IMR-90 (cell line): ENCODE data around the gene SPNS2. TPM values are rescaled to one million over a fixed set of nuclear protein-coding genes. Genes with fewer than 3 reads are reported as not detected.

Experiments used
- ATAC-seq: fragments of 200-7000 bp; cut with Tn5 transposase; 2 replicates; pipeline ENCODE4 v1.9.1; 2020; ENCODE audit warnings: low read depth, mild to moderate bottlenecking, moderate library complexity
- BruUV-seq: library from RNA; stranded (reverse); fragments of 400-500 nt; replicated peaks from 2 replicates; lab custom pipeline; 2021; lab: Mats Ljungman, UMichigan
- CTCF ChIA-PET: fragments of 300-600 bp; formaldehyde crosslinking; extraction: SDS; loops from one replicate; lab custom pipeline; 2021; ENCODE audit warnings: antibody characterized with exemption; lab: Yijun Ruan, JAX
- POLR2A ChIA-PET: fragments of 300-600 bp; sonication (Branson Sonifier 250); formaldehyde crosslinking; loops from one replicate; lab custom pipeline; 2022; ENCODE audit warnings: antibody characterized with exemption; ENCODE audit not compliant: unreplicated experiment; lab: Charles Lee
- DNase-seq: peaks from one replicate; pipeline ENCODE4 v3.0.0; 2013
- H2AFZ ChIP-seq: replicated peaks from 2 replicates; pipeline ENCODE3; 2013; ENCODE audit warnings: low read length, mild to moderate bottlenecking; ENCODE audit not compliant: poor library complexity
- H2AK5ac ChIP-seq: 2 replicates; pipeline ENCODE4 v1.6.1; 2013; ENCODE audit warnings: low read depth, low read length, inconsistent platforms
- H2AK9ac ChIP-seq: replicated peaks from 2 replicates; pipeline ENCODE3; 2013; ENCODE audit warnings: mild to moderate bottlenecking, low read depth, low read length, moderate library complexity; ENCODE audit not compliant: poor library complexity
- H2BK120ac ChIP-seq: 2 replicates; pipeline ENCODE4 v1.6.1; 2013; ENCODE audit warnings: low read depth, low read length, inconsistent platforms
- H2BK15ac ChIP-seq: 3 replicates; pipeline ENCODE4 v1.6.1; 2013; ENCODE audit warnings: low read depth, low read length, inconsistent platforms
- H2BK20ac ChIP-seq: 2 replicates; pipeline ENCODE4 v1.6.1; 2013; ENCODE audit warnings: low read depth, mild to moderate bottlenecking, inconsistent platforms, low read length, moderate library complexity
- H2BK5ac ChIP-seq: 2 replicates; pipeline ENCODE4 v1.6.1; 2013; ENCODE audit warnings: mild to moderate bottlenecking, low read depth, low read length, inconsistent platforms; ENCODE audit not compliant: poor library complexity, severe bottlenecking
- H3K14ac ChIP-seq: replicated peaks from 2 replicates; pipeline ENCODE4 v1.6.1; 2013; ENCODE audit warnings: low read depth, low read length, inconsistent platforms
- H3K18ac ChIP-seq: 2 replicates; pipeline ENCODE4 v1.6.1; 2013; ENCODE audit warnings: low read depth, low read length, control low read depth
- H3K23ac ChIP-seq: 2 replicates; pipeline ENCODE4 v1.6.1; 2013; ENCODE audit warnings: low read depth, low read length, inconsistent platforms
- H3K27ac ChIP-seq: 2 replicates; pipeline ENCODE4 v1.5.1; 2013; ENCODE audit warnings: mild to moderate bottlenecking, control low read depth, low read length; ENCODE audit not compliant: insufficient read depth
- H3K27me3 ChIP-seq: 2 replicates; pipeline ENCODE4 v1.6.1; 2013; ENCODE audit warnings: low read length; ENCODE audit not compliant: control insufficient read depth, insufficient read depth
- H3K36me3 ChIP-seq: 2 replicates; pipeline ENCODE4 v1.6.1; 2013; ENCODE audit warnings: low read length, mixed read lengths; ENCODE audit not compliant: control insufficient read depth, insufficient read depth
- H3K4ac ChIP-seq: 2 replicates; pipeline ENCODE4 v1.6.1; 2013; ENCODE audit warnings: low read depth, low read length, inconsistent platforms
- H3K4me1 ChIP-seq: 2 replicates; pipeline ENCODE4 v1.6.1; 2013; ENCODE audit warnings: low read length, mixed read lengths; ENCODE audit not compliant: control insufficient read depth, insufficient read depth
- H3K4me2 ChIP-seq: 2 replicates; pipeline ENCODE4 v1.6.1; 2013; ENCODE audit warnings: low read depth, mild to moderate bottlenecking, control low read depth, low read length, moderate library complexity
- H3K4me3 ChIP-seq: 2 replicates; pipeline ENCODE4 v1.5.1; 2013; ENCODE audit warnings: low read depth, mild to moderate bottlenecking, control low read depth, low read length, moderate library complexity; ENCODE audit not compliant: insufficient read depth
- H3K56ac ChIP-seq: 2 replicates; pipeline ENCODE4 v1.6.1; 2013; ENCODE audit warnings: low read length, inconsistent platforms; ENCODE audit not compliant: insufficient read depth; ENCODE audit errors: extremely low read depth
- H3K79me1 ChIP-seq, 2 experiments: 2 replicates each; pipeline ENCODE4 v1.6.1; 2013; ENCODE audit warnings: low read length in 2 of 2, inconsistent platforms in 1 of 2, low read depth in 1 of 2
- H3K9ac ChIP-seq: 2 replicates; pipeline ENCODE4 v1.6.1; 2013; ENCODE audit warnings: low read depth, low read length, control low read depth
- H3K9me1 ChIP-seq: 2 replicates; pipeline ENCODE4 v1.6.1; 2013; ENCODE audit warnings: low read length, inconsistent platforms; ENCODE audit not compliant: insufficient read depth
- H3K9me3 ChIP-seq: 2 replicates; pipeline ENCODE4 v1.6.1; 2013; ENCODE audit warnings: low read length; ENCODE audit not compliant: control insufficient read depth, insufficient read depth
- H4K20me1 ChIP-seq: 2 replicates; pipeline ENCODE4 v1.6.1; 2013; ENCODE audit warnings: low read length, inconsistent platforms; ENCODE audit not compliant: insufficient read depth
- H4K5ac ChIP-seq: 2 replicates; pipeline ENCODE4 v1.6.1; 2013; ENCODE audit warnings: mild to moderate bottlenecking, low read depth, low read length, control low read depth
- H4K8ac ChIP-seq, 2 experiments: 2 replicates each; pipeline ENCODE4 v1.6.1; 2013; ENCODE audit warnings: low read depth in 2 of 2, low read length in 2 of 2, control low read depth in 1 of 2, inconsistent platforms in 1 of 2
- H4K91ac ChIP-seq: 2 replicates; pipeline ENCODE4 v1.6.1; 2013; ENCODE audit warnings: low read depth, low read length, inconsistent platforms; ENCODE audit not compliant: insufficient read depth
- BHLHE40 ChIP-seq: fragments of 150-350 bp; IDR thresholded peaks from 2 replicates; pipeline ENCODE4 v1.6.1; 2016; ENCODE audit warnings: mild to moderate bottlenecking, low read depth, low read length
- CEBPB ChIP-seq: IDR thresholded peaks from 2 replicates; pipeline ENCODE4 v1.6.1; 2012; ENCODE audit warnings: low read depth, low read length, improper control_type of control experiment
- CHD1 ChIP-seq: IDR thresholded peaks from 2 replicates; pipeline ENCODE4 v1.6.1; 2012; ENCODE audit warnings: low read depth, low read length, improper control_type of control experiment
- CTCF ChIP-seq: conservative IDR thresholded peaks from 2 replicates; pipeline ENCODE4 v1.5.1; 2012; ENCODE audit warnings: mild to moderate bottlenecking, low read depth, low read length, improper control_type of control experiment
- FOS ChIP-seq: fragments of 150-350 bp; IDR thresholded peaks from 2 replicates; pipeline ENCODE4 v1.6.1; 2016; ENCODE audit warnings: low read depth, low read length
- MAFK ChIP-seq: IDR thresholded peaks from 2 replicates; pipeline ENCODE4 v1.6.1; 2012; ENCODE audit warnings: low read depth, low read length, improper control_type of control experiment
- MAZ ChIP-seq: IDR thresholded peaks from 2 replicates; pipeline ENCODE4 v1.6.1; 2012; ENCODE audit warnings: low read depth, mild to moderate bottlenecking, low read length, improper control_type of control experiment, moderate library complexity, borderline replicate concordance
- MXI1 ChIP-seq: IDR thresholded peaks from 2 replicates; pipeline ENCODE4 v1.6.1; 2012; ENCODE audit warnings: low read depth, mild to moderate bottlenecking, low read length, moderate library complexity, borderline replicate concordance
- NFE2L2 ChIP-seq: fragments of 150-350 bp; IDR thresholded peaks from 2 replicates; pipeline ENCODE4 v1.6.1; 2016; ENCODE audit warnings: low read depth, mild to moderate bottlenecking, low read length
- POLR2A ChIP-seq: IDR thresholded peaks from 2 replicates; pipeline ENCODE4 v1.6.1; 2012; ENCODE audit warnings: mild to moderate bottlenecking, low read depth, low read length
- RAD21 ChIP-seq: IDR thresholded peaks from 2 replicates; pipeline ENCODE4 v1.6.1; 2012; ENCODE audit warnings: low read length, improper control_type of control experiment
- RCOR1 ChIP-seq: IDR thresholded peaks from 2 replicates; pipeline ENCODE4 v1.6.1; 2012; ENCODE audit warnings: mild to moderate bottlenecking, low read length, improper control_type of control experiment; ENCODE audit not compliant: insufficient replicate concordance
- SMC3 ChIP-seq: fragments of 150-350 bp; IDR thresholded peaks from 2 replicates; pipeline ENCODE4 v1.6.1; 2016; ENCODE audit warnings: low read depth, mild to moderate bottlenecking, antibody characterized with exemption, low read length, moderate library complexity
- WGBS, 2 experiments: methylation state at CpG; one replicate each; pipeline versions ENCODE4 v1.1.5 to v1.1.7; 2013; ENCODE audit warnings: missing lambda C conversion rate in 2 of 2; ENCODE audit not compliant: insufficient read length in 1 of 2; ENCODE audit errors: extremely low coverage in 2 of 2; 5-methylcytosine and 5-hydroxymethylcytosine counted together
- dilution Hi-C: fragments of 300-500 bp; cut with HindIII; formaldehyde crosslinking; loops from one replicate; pipeline ENCODE4 v1.14.3; 2018; ENCODE audit warnings: low sequenced_read_pairs; ENCODE audit not compliant: unreplicated experiment
- in situ Hi-C: fragments of 300-500 bp; cut with MboI; formaldehyde crosslinking; loops from 3 replicates; pipeline ENCODE4 v1.14.3; 2019; ENCODE audit warnings: low sequenced_read_pairs, inconsistent platforms, mixed read lengths
- intact Hi-C: fragments of 100-400 bp; cut with micrococcal nuclease; formaldehyde crosslinking; loops from 2 replicates; pipeline ENCODE4 v1.10.0; 2022
- polyA plus RNA-seq, 3 experiments: library from polyadenylated mRNA; depleted of rRNA; stranded (reverse); fragments of >200 nt; gene quantifications; 2 replicates each; pipeline ENCODE4 v1.2.3, GENCODE V29; 2012; ENCODE audit warnings: low replicate concordance in 1 of 3
- total RNA-seq: library from RNA; depleted of rRNA; stranded (reverse); fragments of >200 nt; gene quantifications from 2 replicates; pipeline ENCODE4 v1.2.3, GENCODE V29; 2012
- TF ChIP-seq, protein P1 (sequence below): fragments of 150-350 bp; IDR thresholded peaks from 2 replicates; pipeline ENCODE4 v1.6.1; 2017; ENCODE audit warnings: mild to moderate bottlenecking, antibody characterized with exemption, low read length, low read depth
- TF ChIP-seq, protein P2 (sequence below): fragments of 150-350 bp; IDR thresholded peaks from 2 replicates; pipeline ENCODE4 v1.6.1; 2016; ENCODE audit warnings: low read depth, mild to moderate bottlenecking, low read length, moderate library complexity, borderline replicate concordance

Gene SPNS2
- total and polyA plus RNA-seq, 2 of the 4 experiments (the other 2 are of a cell fraction): under 0.01 TPM; not detected in 1

DNA sequence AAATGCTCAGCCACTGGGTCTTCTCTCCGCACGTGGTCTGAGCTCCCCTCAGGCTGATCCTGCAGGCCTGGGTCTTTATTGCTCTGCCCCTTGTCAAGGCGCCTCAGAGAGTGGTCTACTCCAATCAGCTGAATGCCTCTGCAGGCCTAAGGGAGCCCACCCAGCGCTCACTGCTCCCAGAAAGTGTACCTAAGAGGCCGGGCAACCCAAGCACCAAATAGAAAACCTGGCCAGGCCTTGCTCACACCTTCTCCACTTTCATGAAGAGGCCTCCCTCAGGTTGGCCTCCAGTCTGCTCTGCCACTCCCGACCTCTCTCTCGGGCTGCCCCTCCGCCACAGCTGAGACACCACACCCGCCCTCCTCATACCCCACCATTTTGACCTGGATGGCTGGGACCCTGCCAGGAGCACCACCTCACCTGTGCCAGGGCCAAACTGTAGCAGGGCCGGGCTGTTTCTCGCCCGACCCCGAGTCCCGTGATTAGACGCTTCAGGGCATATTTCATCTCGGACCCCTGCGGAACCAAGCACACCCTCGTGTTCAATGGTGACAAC, 55.8 kb downstream of the SPNS2 start:
- peak overlapping the region; percentile 73 for H2AK5ac ChIP-seq
- H2AK9ac ChIP-seq: peak overlapping the region; percentile 84
- H3K23ac ChIP-seq: no peak overlapping the region
- no peak overlapping the region for H2BK20ac ChIP-seq
- no TSS peak for BruUV-seq
- peaks cover 27% of the 10 kb centered on the region for H3K36me3 ChIP-seq
- H3K79me1 ChIP-seq: peaks cover 9 to 36% of the 10 kb centered on the region in 2 experiments
- peaks cover 8% of the 10 kb centered on the region for H3K4me1 ChIP-seq
- H3K56ac ChIP-seq: 0 out of 2 replicates have a peak overlapping the region, but pooled peaks have one; percentile 16
- WGBS, 2 experiments: 18% methylated on average over 12 of the region's 18 CpGs; no CpG with 5 or more reads in 1 of the 2 experiments
- H4K20me1 ChIP-seq: no peaks in the 10 kb centered on the region
- H2BK15ac ChIP-seq: no peak overlapping the region
- ATAC-seq (no peak), DNase-seq (no peak)
- dilution Hi-C loops (no loop called here), in situ Hi-C loops (loop anchor here (10.0 kb wide), 1 partner anchor 60 kb away; the partner anchor contains the start of gene SPNS2), intact Hi-C loops (no loop called here)
- peak overlapping the region; percentile 9 for H2BK5ac ChIP-seq
- H3K4ac ChIP-seq: peak overlapping the region; percentile 76
- H3K18ac ChIP-seq: no peak overlapping the region
- CTCF ChIA-PET: no interaction called here
- peak overlapping the region; percentile 95 for H3K4me2 ChIP-seq
- H3K4me3 ChIP-seq: peak overlapping the region; percentile 88
- no peaks in the 10 kb centered on the region for H3K9me3 ChIP-seq
- peak overlapping the region; percentile 85 to 96; a peak in 3 of 4 replicates for H4K8ac ChIP-seq
- POLR2A ChIA-PET: interaction anchor here (0.5 to 0.7 kb wide), 2 partner anchors 58 to 344 kb away, joined by 4 to 8 read pairs; no protein-coding TSS in a partner anchor
- H3K9ac ChIP-seq: peak overlapping the region; percentile 61
- peak overlapping the region; percentile 67; the same call in 1 of the 2 replicates for H4K91ac ChIP-seq
- H3K9me1 ChIP-seq: peaks cover 2% of the 10 kb centered on the region; the same call in 1 of the 2 replicates
- H2BK120ac ChIP-seq: no peak overlapping the region
- H3K27me3 ChIP-seq: no peaks in the 10 kb centered on the region
- H4K5ac ChIP-seq: peak overlapping the region; percentile 24; the same call in 1 of the 2 replicates
- H2AFZ ChIP-seq: peak overlapping the region; percentile 97
- H3K14ac ChIP-seq: peak overlapping the region; percentile 85; the same call in 1 of the 2 replicates
- peak overlapping the region; percentile 55; the same call in 1 of the 2 replicates for H3K27ac ChIP-seq
- TF ChIP-seq MXI1: no peak
- no peak for TF ChIP-seq SMC3
- no peak for TF ChIP-seq RAD21
- TF ChIP-seq, protein P1, sequence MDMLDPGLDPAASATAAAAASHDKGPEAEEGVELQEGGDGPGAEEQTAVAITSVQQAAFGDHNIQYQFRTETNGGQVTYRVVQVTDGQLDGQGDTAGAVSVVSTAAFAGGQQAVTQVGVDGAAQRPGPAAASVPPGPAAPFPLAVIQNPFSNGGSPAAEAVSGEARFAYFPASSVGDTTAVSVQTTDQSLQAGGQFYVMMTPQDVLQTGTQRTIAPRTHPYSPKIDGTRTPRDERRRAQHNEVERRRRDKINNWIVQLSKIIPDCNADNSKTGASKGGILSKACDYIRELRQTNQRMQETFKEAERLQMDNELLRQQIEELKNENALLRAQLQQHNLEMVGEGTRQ: no peak
- TF ChIP-seq, protein P2, sequence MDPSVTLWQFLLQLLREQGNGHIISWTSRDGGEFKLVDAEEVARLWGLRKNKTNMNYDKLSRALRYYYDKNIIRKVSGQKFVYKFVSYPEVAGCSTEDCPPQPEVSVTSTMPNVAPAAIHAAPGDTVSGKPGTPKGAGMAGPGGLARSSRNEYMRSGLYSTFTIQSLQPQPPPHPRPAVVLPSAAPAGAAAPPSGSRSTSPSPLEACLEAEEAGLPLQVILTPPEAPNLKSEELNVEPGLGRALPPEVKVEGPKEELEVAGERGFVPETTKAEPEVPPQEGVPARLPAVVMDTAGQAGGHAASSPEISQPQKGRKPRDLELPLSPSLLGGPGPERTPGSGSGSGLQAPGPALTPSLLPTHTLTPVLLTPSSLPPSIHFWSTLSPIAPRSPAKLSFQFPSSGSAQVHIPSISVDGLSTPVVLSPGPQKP: no peak
- TF ChIP-seq MAFK: no peak
- no peak for TF ChIP-seq NFE2L2
- TF ChIP-seq CTCF: no peak
- no peak for TF ChIP-seq MAZ
- TF ChIP-seq RCOR1: no peak
- TF ChIP-seq CEBPB: no peak
- no peak for TF ChIP-seq FOS
- TF ChIP-seq BHLHE40: no peak
- no peak for TF ChIP-seq CHD1
- TF ChIP-seq POLR2A: no peak
